Fibroblast of upper back skin (primary cell): Measurements from ENCODE around the gene NPBWR2.

Source experiments
- DNase-seq: peaks from one replicate; pipeline ENCODE4 v3.0.0-alpha.2; 2013

The NPBWR2 gene

GRCh38 chr20:64055893-64056638 lies 51.3 kb downstream of the NPBWR2 start:
- peak; percentile 35 for DNase-seq

GRCh38 chr20:64055396-64055892 lies 51.9 kb downstream of the NPBWR2 start:
- DNase-seq, result no peak

- peak; percentile 62 for DNase-seq
Observed at GRCh38 chr20:64053841-64054661, 53.3 kb downstream of the NPBWR2 start.
